HepG2 (cell line): ENCODE measurements around the gene PPP2R2C.

Source experiments
- BRF2 ChIP-seq: sonication (generic); formaldehyde crosslinking; IDR thresholded peaks from 2 replicates; pipeline ENCODE4 v1.8.1; 2022; ENCODE audit warnings: mild to moderate bottlenecking, missing genetic modification reagents
- SUZ12 ChIP-seq: fragments of 150-350 bp; IDR thresholded peaks from 2 replicates; pipeline ENCODE4 v1.6.1; 2014; ENCODE audit warnings: low read depth, low read length
- ZMYM4 ChIP-seq: sonication (generic); formaldehyde crosslinking; IDR thresholded peaks from 2 replicates; pipeline ENCODE4 v1.8.1; 2023; ENCODE audit warnings: mild to moderate bottlenecking, missing genetic modification reagents
- TF ChIP-seq, protein P1 (sequence below): sonication (generic); formaldehyde crosslinking; IDR thresholded peaks from 2 replicates; pipeline ENCODE4 v1.4.0; 2020; ENCODE audit warnings: mild to moderate bottlenecking, missing genetic modification reagents, borderline replicate concordance

DNA sequence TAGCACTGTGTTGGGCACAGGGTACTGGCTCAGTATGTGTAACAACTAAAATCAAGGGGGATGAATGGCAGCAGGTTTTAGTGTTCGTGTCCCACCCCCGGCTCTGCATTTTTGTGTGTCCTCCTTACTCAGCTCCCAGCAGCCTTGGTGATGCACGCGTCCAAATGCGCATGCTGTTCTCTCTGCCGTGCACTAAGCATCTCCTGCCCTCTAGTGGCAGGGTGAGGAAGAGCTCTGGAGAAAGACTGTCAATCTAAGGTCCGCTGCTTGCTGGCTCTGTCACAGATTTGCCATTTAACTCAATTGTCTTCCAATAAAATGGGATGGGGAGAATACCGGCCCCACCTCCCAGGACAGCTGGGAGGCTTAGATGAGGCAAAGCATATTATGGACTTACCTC, 141.4 kb downstream of the PPP2R2C start:
- TF ChIP-seq ZMYM4 (CRISPR knock-in tag), result no peak
- TF ChIP-seq, protein P1, sequence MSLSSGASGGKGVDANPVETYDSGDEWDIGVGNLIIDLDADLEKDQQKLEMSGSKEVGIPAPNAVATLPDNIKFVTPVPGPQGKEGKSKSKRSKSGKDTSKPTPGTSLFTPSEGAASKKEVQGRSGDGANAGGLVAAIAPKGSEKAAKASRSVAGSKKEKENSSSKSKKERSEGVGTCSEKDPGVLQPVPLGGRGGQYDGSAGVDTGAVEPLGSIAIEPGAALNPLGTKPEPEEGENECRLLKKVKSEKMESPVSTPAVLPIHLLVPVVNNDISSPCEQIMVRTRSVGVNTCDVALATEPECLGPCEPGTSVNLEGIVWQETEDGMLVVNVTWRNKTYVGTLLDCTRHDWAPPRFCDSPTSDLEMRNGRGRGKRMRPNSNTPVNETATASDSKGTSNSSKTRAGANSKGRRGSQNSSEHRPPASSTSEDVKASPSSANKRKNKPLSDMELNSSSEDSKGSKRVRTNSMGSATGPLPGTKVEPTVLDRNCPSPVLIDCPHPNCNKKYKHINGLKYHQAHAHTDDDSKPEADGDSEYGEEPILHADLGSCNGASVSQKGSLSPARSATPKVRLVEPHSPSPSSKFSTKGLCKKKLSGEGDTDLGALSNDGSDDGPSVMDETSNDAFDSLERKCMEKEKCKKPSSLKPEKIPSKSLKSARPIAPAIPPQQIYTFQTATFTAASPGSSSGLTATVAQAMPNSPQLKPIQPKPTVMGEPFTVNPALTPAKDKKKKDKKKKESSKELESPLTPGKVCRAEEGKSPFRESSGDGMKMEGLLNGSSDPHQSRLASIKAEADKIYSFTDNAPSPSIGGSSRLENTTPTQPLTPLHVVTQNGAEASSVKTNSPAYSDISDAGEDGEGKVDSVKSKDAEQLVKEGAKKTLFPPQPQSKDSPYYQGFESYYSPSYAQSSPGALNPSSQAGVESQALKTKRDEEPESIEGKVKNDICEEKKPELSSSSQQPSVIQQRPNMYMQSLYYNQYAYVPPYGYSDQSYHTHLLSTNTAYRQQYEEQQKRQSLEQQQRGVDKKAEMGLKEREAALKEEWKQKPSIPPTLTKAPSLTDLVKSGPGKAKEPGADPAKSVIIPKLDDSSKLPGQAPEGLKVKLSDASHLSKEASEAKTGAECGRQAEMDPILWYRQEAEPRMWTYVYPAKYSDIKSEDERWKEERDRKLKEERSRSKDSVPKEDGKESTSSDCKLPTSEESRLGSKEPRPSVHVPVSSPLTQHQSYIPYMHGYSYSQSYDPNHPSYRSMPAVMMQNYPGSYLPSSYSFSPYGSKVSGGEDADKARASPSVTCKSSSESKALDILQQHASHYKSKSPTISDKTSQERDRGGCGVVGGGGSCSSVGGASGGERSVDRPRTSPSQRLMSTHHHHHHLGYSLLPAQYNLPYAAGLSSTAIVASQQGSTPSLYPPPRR (CRISPR knock-in tag), result no peak
- no peak for TF ChIP-seq BRF2 (CRISPR knock-in tag)
- TF ChIP-seq SUZ12, result no peak
